Thyroid gland (tissue), 4 donors: ENCODE data around the gene OR51E1.

Source experiments
- POLR2A ChIP-seq, 2 donors: fragments of 450-650 bp; IDR thresholded peaks; one replicate each; pipeline ENCODE4 v1.6.1; 2017; ENCODE audit warnings: antibody characterized with exemption in 2 of 2, mild to moderate bottlenecking in 2 of 2, moderate library complexity in 1 of 2
- TF ChIP-seq, protein P1 (sequence below), 6 experiments: fragments of 200-600 bp in 3 of 6; fragments of 450-650 bp in 3 of 6; sonication (generic) in 3 of 6; IDR thresholded peaks; one replicate each; pipeline ENCODE4 v1.5.1; 2016 to 2019; ENCODE audit warnings: antibody characterized with exemption in 6 of 6, mild to moderate bottlenecking in 2 of 6, inconsistent platforms in 1 of 6, moderate library complexity in 1 of 6

DNA sequence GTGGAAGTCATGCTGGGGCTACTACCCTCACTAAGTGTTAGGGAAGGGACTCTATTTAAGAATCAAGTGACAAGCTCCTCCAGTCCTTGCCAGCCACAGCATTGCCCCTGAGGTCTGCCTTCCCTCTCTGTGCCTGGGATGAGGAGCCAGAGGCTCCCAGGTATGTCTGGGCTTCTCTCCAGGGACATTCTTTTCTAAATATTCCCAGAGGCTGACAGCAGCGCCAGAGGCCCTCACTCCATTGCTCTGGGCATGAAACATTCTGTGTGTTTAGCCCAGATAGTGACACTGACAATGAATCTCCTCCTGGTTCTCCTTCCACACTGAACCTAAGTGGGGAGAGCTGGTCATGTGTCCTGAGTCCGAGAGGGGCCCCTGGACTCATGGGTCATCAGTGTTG, 2.2 kb downstream of the OR51E1 start:
- TF ChIP-seq, protein P1, sequence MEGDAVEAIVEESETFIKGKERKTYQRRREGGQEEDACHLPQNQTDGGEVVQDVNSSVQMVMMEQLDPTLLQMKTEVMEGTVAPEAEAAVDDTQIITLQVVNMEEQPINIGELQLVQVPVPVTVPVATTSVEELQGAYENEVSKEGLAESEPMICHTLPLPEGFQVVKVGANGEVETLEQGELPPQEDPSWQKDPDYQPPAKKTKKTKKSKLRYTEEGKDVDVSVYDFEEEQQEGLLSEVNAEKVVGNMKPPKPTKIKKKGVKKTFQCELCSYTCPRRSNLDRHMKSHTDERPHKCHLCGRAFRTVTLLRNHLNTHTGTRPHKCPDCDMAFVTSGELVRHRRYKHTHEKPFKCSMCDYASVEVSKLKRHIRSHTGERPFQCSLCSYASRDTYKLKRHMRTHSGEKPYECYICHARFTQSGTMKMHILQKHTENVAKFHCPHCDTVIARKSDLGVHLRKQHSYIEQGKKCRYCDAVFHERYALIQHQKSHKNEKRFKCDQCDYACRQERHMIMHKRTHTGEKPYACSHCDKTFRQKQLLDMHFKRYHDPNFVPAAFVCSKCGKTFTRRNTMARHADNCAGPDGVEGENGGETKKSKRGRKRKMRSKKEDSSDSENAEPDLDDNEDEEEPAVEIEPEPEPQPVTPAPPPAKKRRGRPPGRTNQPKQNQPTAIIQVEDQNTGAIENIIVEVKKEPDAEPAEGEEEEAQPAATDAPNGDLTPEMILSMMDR (IDR thresholded peaks at IDR 0.05): no peak
- no peak for TF ChIP-seq POLR2A (IDR thresholded peaks at IDR 0.05)
